HEK293 (cell line): Measurements from ENCODE around the gene TMEM145.

Source experiments
- CTCF ChIA-PET: fragments of 350-600 bp; formaldehyde crosslinking; extraction: SDS; loops from one replicate; lab custom pipeline; 2021; ENCODE audit warnings: antibody characterized with exemption; lab: Yijun Ruan, JAX
- POLR2A ChIA-PET: fragments of 300-600 bp; formaldehyde crosslinking; extraction: SDS; loops from one replicate; lab custom pipeline; 2020; ENCODE audit warnings: antibody characterized with exemption, inconsistent platforms; lab: Yijun Ruan, JAX
- H3K27ac ChIP-seq: fragments of 200-500 bp; sonication (Bioruptor generic); 2 replicates; pipeline ENCODE4 v1.5.1; 2014; ENCODE audit warnings: low read depth, low read length, control low read depth, inconsistent platforms; ENCODE audit errors: extremely low read depth
- H3K36me3 ChIP-seq, 2 experiments: fragments of 200-500 bp in 1 of 2; sonication (Bioruptor generic) in 1 of 2; 1 replicate in 1 of 2; 2 replicates in 1 of 2; pipeline ENCODE4 v1.5.1; 2014 to 2017; ENCODE audit warnings: inconsistent platforms in 2 of 2, low read length in 2 of 2; ENCODE audit not compliant: control insufficient read depth in 2 of 2, insufficient read depth in 1 of 2
- H3K4me1 ChIP-seq: fragments of 200-500 bp; sonication (Bioruptor generic); 2 replicates; pipeline ENCODE4 v1.5.1; 2014; ENCODE audit warnings: mild to moderate bottlenecking, low read length, inconsistent platforms; ENCODE audit not compliant: control insufficient read depth, insufficient read depth
- H3K4me3 ChIP-seq: 2 replicates; pipeline ENCODE4 v1.5.1; 2011; ENCODE audit warnings: low read depth, mild to moderate bottlenecking, control low read depth, low read length, moderate library complexity
- H3K9me3 ChIP-seq: fragments of 200-500 bp; sonication (Bioruptor generic); 2 replicates; pipeline ENCODE4 v1.5.1; 2014; ENCODE audit warnings: low read depth, low read length, inconsistent platforms; ENCODE audit not compliant: control insufficient read depth, insufficient read depth
- HOXC10 ChIP-seq: sonication (generic); formaldehyde crosslinking; IDR thresholded peaks from 2 replicates; pipeline ENCODE4 v1.8.1; 2023; ENCODE audit warnings: mild to moderate bottlenecking, missing genetic modification reagents
- KLF1 ChIP-seq: fragments of 450-650 bp; formaldehyde crosslinking; IDR thresholded peaks from 2 replicates; pipeline ENCODE4 v1.5.1; 2016; ENCODE audit warnings: missing biosample characterization, missing genetic modification characterization
- KLF8 ChIP-seq: fragments of 450-650 bp; formaldehyde crosslinking; IDR thresholded peaks from 2 replicates; pipeline ENCODE4 v1.5.1; 2016; ENCODE audit warnings: missing biosample characterization, missing genetic modification characterization
- RBAK ChIP-seq: fragments of 450-650 bp; formaldehyde crosslinking; IDR thresholded peaks from 2 replicates; pipeline ENCODE4 v1.5.1; 2016; ENCODE audit warnings: missing biosample characterization, missing genetic modification characterization
- SP2 ChIP-seq: fragments of 450-650 bp; formaldehyde crosslinking; IDR thresholded peaks from 2 replicates; pipeline ENCODE4 v1.5.1; 2016; ENCODE audit warnings: missing biosample characterization, missing genetic modification characterization
- SP7 ChIP-seq: fragments of 450-650 bp; formaldehyde crosslinking; IDR thresholded peaks from 2 replicates; pipeline ENCODE4 v1.5.1; 2016; ENCODE audit warnings: missing biosample characterization, missing genetic modification characterization
- TRIM28 ChIP-seq: IDR thresholded peaks from 2 replicates; pipeline ENCODE4 v1.6.1; 2011; ENCODE audit warnings: low read length, control low read depth, borderline replicate concordance
- ZFHX2 ChIP-seq: fragments of 450-650 bp; formaldehyde crosslinking; conservative IDR thresholded peaks from 2 replicates; pipeline ENCODE4 v1.5.1; 2016; ENCODE audit warnings: missing biosample characterization, missing genetic modification characterization
- ZNF10 ChIP-seq: fragments of 450-650 bp; formaldehyde crosslinking; IDR thresholded peaks from 2 replicates; pipeline ENCODE4 v1.5.1; 2017; ENCODE audit warnings: missing biosample characterization, missing genetic modification characterization
- ZNF175 ChIP-seq: fragments of 450-650 bp; formaldehyde crosslinking; IDR thresholded peaks from 2 replicates; pipeline ENCODE4 v1.5.1; 2016; ENCODE audit warnings: missing biosample characterization, missing genetic modification characterization
- ZNF18 ChIP-seq: fragments of 450-650 bp; formaldehyde crosslinking; IDR thresholded peaks from 2 replicates; pipeline ENCODE4 v1.5.1; 2016; ENCODE audit warnings: missing biosample characterization, missing genetic modification characterization
- ZNF223 ChIP-seq: fragments of 450-650 bp; formaldehyde crosslinking; IDR thresholded peaks from 2 replicates; pipeline ENCODE4 v1.5.1; 2016; ENCODE audit warnings: missing biosample characterization, missing genetic modification characterization
- ZNF324 ChIP-seq: fragments of 450-650 bp; formaldehyde crosslinking; IDR thresholded peaks from 2 replicates; pipeline ENCODE4 v1.5.1; 2016; ENCODE audit warnings: missing biosample characterization, missing genetic modification characterization
- ZNF335 ChIP-seq: fragments of 450-650 bp; formaldehyde crosslinking; conservative IDR thresholded peaks from 2 replicates; pipeline ENCODE4 v1.5.1; 2016; ENCODE audit warnings: missing biosample characterization, missing genetic modification characterization
- ZNF354C ChIP-seq: fragments of 450-650 bp; formaldehyde crosslinking; IDR thresholded peaks from 2 replicates; pipeline ENCODE4 v1.5.1; 2016; ENCODE audit warnings: missing biosample characterization, missing genetic modification characterization, low read depth, borderline replicate concordance
- ZNF510 ChIP-seq: fragments of 450-650 bp; formaldehyde crosslinking; IDR thresholded peaks from 2 replicates; pipeline ENCODE4 v1.5.1; 2018; ENCODE audit warnings: mild to moderate bottlenecking, missing genetic modification characterization, missing biosample characterization; ENCODE audit not compliant: insufficient replicate concordance
- ZNF560 ChIP-seq: fragments of 450-650 bp; formaldehyde crosslinking; IDR thresholded peaks from 2 replicates; pipeline ENCODE4 v1.5.1; 2017; ENCODE audit warnings: missing biosample characterization, missing genetic modification characterization, borderline replicate concordance
- ZNF585B ChIP-seq: fragments of 450-650 bp; formaldehyde crosslinking; IDR thresholded peaks from 2 replicates; pipeline ENCODE4 v1.5.1; 2016; ENCODE audit warnings: missing biosample characterization, missing genetic modification characterization
- ZNF596 ChIP-seq: fragments of 450-650 bp; IDR thresholded peaks from 2 replicates; pipeline ENCODE4 v1.5.0; 2018; ENCODE audit warnings: missing biosample characterization, mild to moderate bottlenecking, missing genetic modification characterization, moderate library complexity
- ZNF623 ChIP-seq: fragments of 450-650 bp; formaldehyde crosslinking; IDR thresholded peaks from 2 replicates; pipeline ENCODE4 v1.5.1; 2016; ENCODE audit warnings: missing biosample characterization, missing genetic modification characterization
- ZNF629 ChIP-seq: fragments of 450-650 bp; formaldehyde crosslinking; IDR thresholded peaks from 2 replicates; pipeline ENCODE4 v1.5.1; 2017; ENCODE audit warnings: missing biosample characterization, missing genetic modification characterization
- ZNF670 ChIP-seq: fragments of 450-650 bp; formaldehyde crosslinking; IDR thresholded peaks from 2 replicates; pipeline ENCODE4 v1.5.1; 2016; ENCODE audit warnings: missing biosample characterization, missing genetic modification characterization, low read depth
- ZNF843 ChIP-seq: fragments of 450-650 bp; formaldehyde crosslinking; IDR thresholded peaks from 2 replicates; pipeline ENCODE4 v1.5.1; 2016; ENCODE audit warnings: missing biosample characterization, missing genetic modification characterization
- TF ChIP-seq, protein P1 (sequence below): fragments of 450-650 bp; formaldehyde crosslinking; IDR thresholded peaks from 2 replicates; pipeline ENCODE4 v1.5.1; 2016; ENCODE audit warnings: missing biosample characterization, missing genetic modification characterization
- TF ChIP-seq, protein P2 (sequence below): fragments of 450-650 bp; formaldehyde crosslinking; IDR thresholded peaks from 2 replicates; pipeline ENCODE4 v1.5.1; 2016; ENCODE audit warnings: missing biosample characterization, missing genetic modification characterization
- TF ChIP-seq, protein P3 (sequence below): fragments of 450-650 bp; formaldehyde crosslinking; IDR thresholded peaks from 2 replicates; pipeline ENCODE4 v1.5.1; 2016; ENCODE audit warnings: missing biosample characterization, missing genetic modification characterization, borderline replicate concordance
- TF ChIP-seq, protein P4 (sequence below): fragments of 450-650 bp; formaldehyde crosslinking; IDR thresholded peaks from 2 replicates; pipeline ENCODE4 v1.5.1; 2016; ENCODE audit warnings: missing biosample characterization, missing genetic modification characterization

TMEM145 gene

GRCh38 chr19:42325308-42325895 is 12.3 kb downstream of the TMEM145 start, which contains the start of gene MEGF8:
MEGF8 (plus strand) TSS chr19:42325635; CDS start chr19:42326244, 609 bp downstream.
- H3K27ac ChIP-seq = peak within 1 kb of the TSS; percentile 92
- H3K4me3 ChIP-seq = peak within 1 kb of the TSS; percentile 67
- no peaks in the 10 kb centered on the region; a peak in 1 of 3 replicates for H3K36me3 ChIP-seq
- H3K4me1 ChIP-seq = peaks cover 41% of the 10 kb centered on the region
- ChIA-PET POLR2A (no interaction called here), CTCF (no interaction called here)
- H3K9me3 ChIP-seq = no peaks in the 10 kb centered on the region
- TF ChIP-seq ZNF585B (no peak), ZFHX2 (tag by site-specific recombination) (peak; percentile 99), ZNF335 (tag by site-specific recombination) (no peak), ZNF18 (tag by site-specific recombination) (no peak), ZNF354C (tag by site-specific recombination) (no peak), SP2 (tag by site-specific recombination) (peak; percentile 98), KLF8 (tag by site-specific recombination) (peak; percentile 92), ZNF629 (tag by site-specific recombination) (peak; percentile 58; the same call in 1 of the 2 replicates), ZNF596 (no peak), ZNF670 (tag by site-specific recombination) (no peak), ZNF560 (no peak), ZNF223 (tag by site-specific recombination) (no peak), ZNF510 (tag by site-specific recombination) (no peak), ZNF324 (peak; percentile 69; the same call in 1 of the 2 replicates), KLF1 (tag by site-specific recombination) (peak; percentile 57; the same call in 1 of the 2 replicates), HOXC10 (CRISPR knock-in tag) (no peak), ZNF843 (tag by site-specific recombination) (peak; percentile 77), ZNF10 (tag by site-specific recombination) (0 out of 2 replicates have a peak, but pooled peaks have one; percentile 22), TRIM28 (peak; percentile 90; the same call in 1 of the 2 replicates), SP7 (tag by site-specific recombination) (peak; percentile 85; the same call in 1 of the 2 replicates), ZNF175 (tag by site-specific recombination) (no peak), ZNF623 (0 out of 2 replicates have a peak, but pooled peaks have one; percentile 1), RBAK (no peak)
- TF ChIP-seq, protein P1, sequence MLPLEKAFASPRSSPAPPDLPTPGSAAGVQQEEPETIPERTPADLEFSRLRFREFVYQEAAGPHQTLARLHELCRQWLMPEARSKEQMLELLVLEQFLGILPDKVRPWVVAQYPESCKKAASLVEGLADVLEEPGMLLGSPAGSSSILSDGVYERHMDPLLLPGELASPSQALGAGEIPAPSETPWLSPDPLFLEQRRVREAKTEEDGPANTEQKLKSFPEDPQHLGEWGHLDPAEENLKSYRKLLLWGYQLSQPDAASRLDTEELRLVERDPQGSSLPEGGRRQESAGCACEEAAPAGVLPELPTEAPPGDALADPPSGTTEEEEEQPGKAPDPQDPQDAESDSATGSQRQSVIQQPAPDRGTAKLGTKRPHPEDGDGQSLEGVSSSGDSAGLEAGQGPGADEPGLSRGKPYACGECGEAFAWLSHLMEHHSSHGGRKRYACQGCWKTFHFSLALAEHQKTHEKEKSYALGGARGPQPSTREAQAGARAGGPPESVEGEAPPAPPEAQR (tag by site-specific recombination) = no peak
- TF ChIP-seq, protein P2, sequence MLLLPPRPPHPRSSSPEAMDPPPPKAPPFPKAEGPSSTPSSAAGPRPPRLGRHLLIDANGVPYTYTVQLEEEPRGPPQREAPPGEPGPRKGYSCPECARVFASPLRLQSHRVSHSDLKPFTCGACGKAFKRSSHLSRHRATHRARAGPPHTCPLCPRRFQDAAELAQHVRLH (tag by site-specific recombination) = peak; percentile 88
- TF ChIP-seq, protein P3, sequence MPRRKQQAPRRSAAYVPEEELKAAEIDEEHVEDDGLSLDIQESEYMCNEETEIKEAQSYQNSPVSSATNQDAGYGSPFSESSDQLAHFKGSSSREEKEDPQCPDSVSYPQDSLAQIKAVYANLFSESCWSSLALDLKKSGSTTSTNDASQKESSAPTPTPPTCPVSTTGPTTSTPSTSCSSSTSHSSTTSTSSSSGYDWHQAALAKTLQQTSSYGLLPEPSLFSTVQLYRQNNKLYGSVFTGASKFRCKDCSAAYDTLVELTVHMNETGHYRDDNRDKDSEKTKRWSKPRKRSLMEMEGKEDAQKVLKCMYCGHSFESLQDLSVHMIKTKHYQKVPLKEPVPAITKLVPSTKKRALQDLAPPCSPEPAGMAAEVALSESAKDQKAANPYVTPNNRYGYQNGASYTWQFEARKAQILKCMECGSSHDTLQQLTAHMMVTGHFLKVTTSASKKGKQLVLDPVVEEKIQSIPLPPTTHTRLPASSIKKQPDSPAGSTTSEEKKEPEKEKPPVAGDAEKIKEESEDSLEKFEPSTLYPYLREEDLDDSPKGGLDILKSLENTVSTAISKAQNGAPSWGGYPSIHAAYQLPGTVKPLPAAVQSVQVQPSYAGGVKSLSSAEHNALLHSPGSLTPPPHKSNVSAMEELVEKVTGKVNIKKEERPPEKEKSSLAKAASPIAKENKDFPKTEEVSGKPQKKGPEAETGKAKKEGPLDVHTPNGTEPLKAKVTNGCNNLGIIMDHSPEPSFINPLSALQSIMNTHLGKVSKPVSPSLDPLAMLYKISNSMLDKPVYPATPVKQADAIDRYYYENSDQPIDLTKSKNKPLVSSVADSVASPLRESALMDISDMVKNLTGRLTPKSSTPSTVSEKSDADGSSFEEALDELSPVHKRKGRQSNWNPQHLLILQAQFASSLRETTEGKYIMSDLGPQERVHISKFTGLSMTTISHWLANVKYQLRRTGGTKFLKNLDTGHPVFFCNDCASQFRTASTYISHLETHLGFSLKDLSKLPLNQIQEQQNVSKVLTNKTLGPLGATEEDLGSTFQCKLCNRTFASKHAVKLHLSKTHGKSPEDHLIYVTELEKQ (tag by site-specific recombination) = no peak
- TF ChIP-seq, protein P4, sequence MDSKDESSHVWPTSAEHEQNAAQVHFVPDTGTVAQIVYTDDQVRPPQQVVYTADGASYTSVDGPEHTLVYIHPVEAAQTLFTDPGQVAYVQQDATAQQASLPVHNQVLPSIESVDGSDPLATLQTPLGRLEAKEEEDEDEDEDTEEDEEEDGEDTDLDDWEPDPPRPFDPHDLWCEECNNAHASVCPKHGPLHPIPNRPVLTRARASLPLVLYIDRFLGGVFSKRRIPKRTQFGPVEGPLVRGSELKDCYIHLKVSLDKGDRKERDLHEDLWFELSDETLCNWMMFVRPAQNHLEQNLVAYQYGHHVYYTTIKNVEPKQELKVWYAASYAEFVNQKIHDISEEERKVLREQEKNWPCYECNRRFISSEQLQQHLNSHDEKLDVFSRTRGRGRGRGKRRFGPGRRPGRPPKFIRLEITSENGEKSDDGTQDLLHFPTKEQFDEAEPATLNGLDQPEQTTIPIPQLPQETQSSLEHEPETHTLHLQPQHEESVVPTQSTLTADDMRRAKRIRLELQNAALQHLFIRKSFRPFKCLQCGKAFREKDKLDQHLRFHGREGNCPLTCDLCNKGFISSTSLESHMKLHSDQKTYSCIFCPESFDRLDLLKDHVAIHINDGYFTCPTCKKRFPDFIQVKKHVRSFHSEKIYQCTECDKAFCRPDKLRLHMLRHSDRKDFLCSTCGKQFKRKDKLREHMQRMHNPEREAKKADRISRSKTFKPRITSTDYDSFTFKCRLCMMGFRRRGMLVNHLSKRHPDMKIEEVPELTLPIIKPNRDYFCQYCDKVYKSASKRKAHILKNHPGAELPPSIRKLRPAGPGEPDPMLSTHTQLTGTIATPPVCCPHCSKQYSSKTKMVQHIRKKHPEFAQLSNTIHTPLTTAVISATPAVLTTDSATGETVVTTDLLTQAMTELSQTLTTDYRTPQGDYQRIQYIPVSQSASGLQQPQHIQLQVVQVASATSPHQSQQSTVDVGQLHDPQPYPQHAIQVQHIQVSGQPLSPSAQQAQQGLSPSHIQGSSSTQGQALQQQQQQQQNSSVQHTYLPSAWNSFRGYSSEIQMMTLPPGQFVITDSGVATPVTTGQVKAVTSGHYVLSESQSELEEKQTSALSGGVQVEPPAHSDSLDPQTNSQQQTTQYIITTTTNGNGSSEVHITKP (tag by site-specific recombination) = peak; percentile 89
